Fibroblast of gingiva (primary cell): ENCODE measurements around the gene AFF1.
"Not testable (repeated sequence)": the region's sequence is repeated elsewhere in the genome, so short reads cannot be mapped to it uniquely, and the experiment has no call there.

Experiments used
- DNase-seq: peaks from one replicate; pipeline ENCODE4 v3.0.0-alpha.2; 2011; ENCODE audit warnings: low read depth

Gene AFF1

DNA sequence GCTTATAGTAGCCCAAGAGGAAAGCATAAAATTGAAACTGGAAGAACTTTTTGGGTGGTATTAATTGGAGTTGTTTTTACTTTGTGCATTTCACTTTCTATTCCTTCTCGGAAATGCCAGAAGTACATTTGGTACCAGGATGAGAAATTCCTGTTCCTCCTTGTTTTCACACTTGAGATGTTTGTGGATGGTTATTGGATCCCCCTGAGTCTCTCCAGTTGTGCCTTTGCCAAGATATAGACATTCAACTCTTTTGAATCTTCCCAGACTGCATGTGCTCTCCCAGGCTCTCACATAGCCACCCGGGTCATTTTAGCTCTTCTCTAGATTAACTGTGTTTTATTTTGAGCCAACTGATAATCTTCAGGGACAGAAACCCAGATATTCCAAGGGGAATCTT, 120.5 kb downstream of the AFF1 start:
- DNase-seq: peak; percentile 47

- no peak for DNase-seq
Measured at GRCh38 chr4:87056881-87057280, 122.1 kb downstream of the AFF1 start.

- DNase-seq: peak; percentile 31
Measured at GRCh38 chr4:87057835-87058355, 123.1 kb downstream of the AFF1 start.

- no peak for DNase-seq
Measured at GRCh38 chr4:87058356-87059073, 123.7 kb downstream of the AFF1 start.

GRCh38 chr4:87060957-87061356, 126.1 kb downstream of the AFF1 start:
- DNase-seq: peak; percentile 40

DNA sequence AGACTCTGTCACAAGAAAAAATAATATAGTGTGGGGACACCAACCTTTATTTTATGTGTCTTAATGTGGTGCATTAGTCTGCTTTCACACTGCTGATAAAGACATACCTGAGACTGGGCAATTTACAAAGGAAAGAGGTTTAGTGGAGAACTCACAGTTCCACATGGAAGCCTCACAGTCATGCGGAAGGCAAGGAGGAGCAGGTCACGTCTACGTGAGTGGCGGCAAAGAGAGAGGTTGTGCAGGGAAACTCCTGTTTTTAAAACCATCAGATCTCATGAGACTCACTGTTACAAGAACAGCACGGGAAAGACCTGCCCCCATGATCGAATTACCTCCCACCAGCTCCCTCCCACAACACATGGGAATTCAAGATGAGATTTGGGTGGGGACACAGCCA, 130.2 kb downstream of the AFF1 start:
- DNase-seq: no peak

- DNase-seq: peak; percentile 32
Measured at GRCh38 chr4:87066403-87067123, 131.8 kb downstream of the AFF1 start.

DNA sequence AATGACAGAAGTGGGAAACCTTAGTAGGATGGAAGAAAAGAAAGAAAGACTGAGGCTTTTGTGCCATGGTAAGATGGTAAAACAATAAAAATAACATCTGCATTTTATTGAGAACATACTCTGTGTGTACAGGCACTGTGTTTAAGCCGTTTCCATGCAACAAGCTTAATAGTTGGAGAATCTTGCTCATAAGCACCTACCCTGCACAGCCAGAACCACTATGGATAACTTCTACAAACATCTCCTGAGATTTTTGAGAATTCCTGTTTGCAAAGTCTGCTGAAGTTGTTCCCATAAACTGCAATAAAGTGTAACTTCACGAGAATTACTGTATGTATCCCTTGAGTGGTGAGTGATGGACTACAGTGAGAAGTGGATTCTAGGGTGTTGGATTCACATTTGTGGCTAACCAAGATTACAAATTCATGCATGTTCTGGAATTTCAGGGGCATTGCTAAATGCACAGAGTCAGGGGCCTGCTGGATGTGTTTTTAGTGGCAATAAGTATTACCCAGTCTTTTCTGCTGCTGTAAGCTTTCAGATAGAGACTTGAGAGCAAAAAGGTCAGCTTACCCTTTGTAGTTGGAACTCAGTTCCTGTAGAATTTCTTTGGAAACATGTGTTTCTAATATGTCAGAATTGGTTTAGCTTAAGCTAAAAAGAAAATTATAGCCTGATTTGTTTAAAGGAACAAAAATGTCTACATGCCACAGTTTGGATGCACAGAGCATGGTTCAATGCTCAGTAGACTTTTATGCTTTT, 132.5 kb downstream of the AFF1 start:
- peak; percentile 38 for DNase-seq

- no peak for DNase-seq
Measured at GRCh38 chr4:87068583-87069021, 133.8 kb downstream of the AFF1 start.

GRCh38 chr4:87069037-87069742, 134.4 kb downstream of the AFF1 start:
- no peak for DNase-seq

GRCh38 chr4:87071401-87071800, 136.6 kb downstream of the AFF1 start:
- no peak for DNase-seq

- DNase-seq: not testable (repeated sequence)
Measured at GRCh38 chr4:87072545-87072944, 137.7 kb downstream of the AFF1 start.

- DNase-seq: no peak
Measured at GRCh38 chr4:87073199-87074120, 138.6 kb downstream of the AFF1 start.

DNA sequence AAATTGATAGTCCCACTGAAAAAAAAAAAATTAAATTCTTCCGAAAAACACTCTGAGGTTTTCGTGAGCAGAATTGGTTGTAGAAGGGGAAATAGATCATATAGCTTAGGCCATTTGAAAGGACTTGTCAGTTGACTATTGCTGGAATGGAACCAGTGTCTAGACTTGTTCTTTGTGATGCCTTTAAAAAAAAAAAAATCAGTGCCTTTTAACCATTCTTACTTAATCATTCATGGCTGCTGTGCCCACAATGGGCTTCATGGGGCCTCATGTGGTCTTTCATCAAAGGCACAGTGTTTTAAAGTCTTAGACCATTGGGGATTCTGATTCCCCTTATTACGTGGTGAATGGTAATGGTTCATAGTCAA, 139.3 kb downstream of the AFF1 start:
- DNase-seq: no peak

DNA sequence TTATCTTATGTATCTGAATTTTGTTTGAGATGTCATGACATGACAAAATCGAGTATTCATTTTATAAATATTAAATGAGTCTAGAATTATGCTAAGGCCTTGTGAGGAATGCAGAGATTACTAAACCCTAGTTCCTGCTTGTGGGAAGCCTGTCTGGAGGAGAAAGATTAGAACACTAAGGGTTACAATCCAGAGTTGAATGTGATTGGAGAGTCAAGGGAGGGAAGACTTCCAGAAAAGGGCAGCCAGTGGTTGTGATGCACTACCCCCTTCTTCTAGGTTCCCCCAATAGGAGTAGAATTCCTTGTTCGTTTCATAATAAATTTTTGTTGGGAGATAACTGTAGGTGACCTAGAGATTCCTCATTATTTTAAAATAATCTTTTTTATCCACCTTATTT, 141.1 kb downstream of the AFF1 start:
- no peak for DNase-seq

- DNase-seq: no peak
Measured at GRCh38 chr4:87076690-87077358, 142.0 kb downstream of the AFF1 start.

DNA sequence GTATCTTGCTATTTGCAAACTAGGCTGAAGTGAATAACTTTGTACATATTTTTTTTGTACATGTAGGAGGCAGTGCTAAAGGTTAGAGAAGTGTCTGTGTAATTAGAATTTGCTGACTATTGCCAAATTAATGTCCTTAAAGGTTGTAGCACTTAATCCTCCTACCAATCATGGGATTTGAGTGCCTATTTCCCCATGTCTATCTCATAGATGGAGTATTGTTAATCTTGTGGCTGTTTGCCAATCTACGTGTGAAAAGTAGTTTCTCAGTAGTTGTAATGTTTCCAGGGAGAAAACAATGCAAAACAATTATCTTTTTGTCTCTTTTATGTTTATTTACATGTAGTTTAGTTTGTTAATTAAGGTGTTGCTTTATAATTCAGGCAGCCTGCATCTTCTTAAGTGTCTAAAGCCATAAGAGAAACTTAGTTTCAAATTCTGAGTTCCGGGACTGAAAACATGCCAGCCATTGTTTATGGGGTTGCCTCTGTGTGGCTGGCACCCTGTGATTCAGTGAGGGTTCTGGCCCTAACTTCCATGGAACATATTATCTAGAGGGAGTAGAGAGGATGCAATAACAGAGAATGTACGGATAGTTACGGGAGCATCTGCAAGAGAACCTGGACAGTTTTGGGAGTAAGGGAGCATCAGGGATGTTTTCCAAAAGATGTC, 143.2 kb downstream of the AFF1 start:
- no peak for DNase-seq

- peak; percentile 94 for DNase-seq
Measured at GRCh38 chr4:87078987-87079486, 144.2 kb downstream of the AFF1 start.

- DNase-seq: no peak
Measured at GRCh38 chr4:87079967-87080366, 145.2 kb downstream of the AFF1 start.

DNA sequence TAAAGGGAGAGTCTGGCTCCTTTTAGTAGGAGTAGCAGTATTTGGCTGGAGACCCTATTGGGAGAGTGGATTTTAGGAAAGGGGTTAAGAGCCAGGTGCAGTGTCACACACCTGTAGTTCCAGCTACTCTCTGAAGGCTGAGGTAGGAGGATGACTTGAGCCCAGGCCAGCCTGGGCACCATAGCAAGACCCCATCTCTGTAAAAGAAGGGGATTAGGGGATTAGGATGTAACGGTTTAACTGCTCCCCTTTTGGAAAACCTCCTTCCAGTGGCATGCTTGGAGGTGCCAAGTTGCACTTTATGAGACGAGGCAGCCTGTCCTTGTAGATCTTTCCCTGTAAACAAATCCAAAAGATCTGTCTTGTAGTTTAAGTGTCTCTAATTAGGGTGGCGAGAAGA, 145.7 kb downstream of the AFF1 start:
- DNase-seq: no peak
